ENCODE results near the gene TVP23C.
"Not testable (repeated sequence)": the region's sequence is repeated elsewhere in the genome, so short reads cannot be mapped to it uniquely, and the experiment has no call there.

- TF ChIP-seq CTCF (conservative IDR thresholded peaks at IDR 0.05; ENCODE audit: low read length); EZH2phosphoT487 (IDR thresholded peaks at IDR 0.05; ENCODE audit: borderline replicate concordance, low read depth, low read length): not testable (repeated sequence)
Measured at GRCh38 chr17:15576848-15577247, 13.6 kb upstream of the TVP23C start.
